GM19238 (cell line): Measurements from ENCODE around the gene MEMO1.
"Not testable (repeated sequence)": the region's sequence is repeated elsewhere in the genome, so short reads cannot be mapped to it uniquely, and the experiment has no call there.

Experiments used
- DNase-seq: peaks from one replicate; pipeline ENCODE4 v3.0.0; 2011; ENCODE audit warnings: low spot score; ENCODE audit not compliant: insufficient read length

Gene MEMO1

DNA sequence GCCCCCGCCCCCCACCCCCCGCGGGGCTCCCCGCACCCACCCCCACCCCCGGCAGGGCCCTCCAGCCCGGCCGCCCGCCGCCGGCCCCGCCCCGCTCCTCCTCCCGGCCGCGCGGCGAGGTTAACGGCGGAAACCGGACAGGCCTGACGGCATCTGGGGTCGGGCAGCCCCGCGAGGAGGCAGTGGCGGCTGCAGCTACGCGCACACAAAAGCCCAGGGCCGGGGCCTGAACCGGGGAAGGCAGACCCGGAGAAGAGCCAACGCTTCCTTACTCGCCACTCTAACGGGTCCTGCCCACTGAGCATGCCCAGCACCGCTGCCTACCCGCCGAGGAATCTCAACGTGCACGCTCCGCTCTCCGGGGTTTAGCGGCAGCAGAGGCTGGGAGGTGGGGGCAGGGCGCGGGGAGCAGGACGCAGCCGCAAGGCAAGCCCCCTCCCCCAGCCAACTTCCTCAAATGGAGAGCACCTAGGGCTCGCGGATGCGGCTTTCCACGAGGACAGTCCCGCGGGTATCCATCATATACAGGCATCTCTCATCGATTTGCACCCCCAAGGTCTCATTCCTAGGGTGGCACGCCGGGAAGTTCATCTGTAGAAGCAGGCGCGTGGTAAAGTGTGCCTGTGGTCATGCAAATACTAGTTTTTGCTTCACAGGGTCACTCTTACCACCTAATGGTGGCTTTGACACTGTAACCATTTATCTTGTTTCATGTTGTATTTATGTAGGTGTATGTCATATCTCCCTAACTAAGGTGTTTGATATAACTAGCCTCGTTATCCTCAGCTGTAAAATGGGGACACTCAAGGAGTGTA, at the start of gene MEMO1:
Gene MEMO1, minus strand, starts transcription at position 339 of the 815 bp plus-strand sequence. CDS start 761 bp downstream, outside the sequence.
- DNase-seq = peak; percentile 91

DNA sequence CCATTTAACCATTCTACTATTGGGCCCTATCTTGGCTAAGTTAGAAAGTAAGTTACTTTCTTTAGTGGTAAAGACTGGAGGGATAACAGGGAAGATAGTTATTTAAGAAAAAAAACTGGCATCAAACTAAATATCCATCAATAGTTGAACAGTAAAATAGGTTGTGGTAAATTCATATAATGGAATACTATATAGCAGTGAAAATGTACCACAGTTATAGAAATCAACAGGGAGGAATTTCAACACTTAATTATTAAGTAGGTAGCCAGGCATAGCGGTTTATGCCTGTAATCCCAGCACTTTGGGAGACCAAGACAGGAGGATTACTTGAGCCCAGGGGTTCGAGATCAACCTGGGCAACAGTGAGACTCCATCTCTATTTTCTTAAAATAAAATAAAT, 49.5 kb upstream of the MEMO1 start:
- DNase-seq = no peak

DNA sequence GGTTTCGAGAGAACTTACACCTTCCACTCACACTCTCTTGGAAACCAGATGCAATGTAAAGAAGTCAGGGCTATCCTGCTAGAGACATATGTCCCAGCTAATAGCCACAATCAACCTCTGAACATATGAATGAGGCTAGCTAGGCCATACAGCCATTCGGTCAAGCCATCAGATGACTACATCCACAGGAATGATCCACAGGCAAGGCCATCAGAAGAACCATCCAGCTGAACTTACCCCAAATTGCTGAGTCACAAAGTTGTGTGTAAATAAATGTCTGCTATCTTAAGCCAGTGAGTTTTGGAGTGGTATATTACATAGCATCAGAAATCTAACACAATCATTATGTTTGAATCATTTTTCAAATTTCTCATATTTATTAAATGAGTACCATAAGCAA, 47.3 kb upstream of the MEMO1 start:
- DNase-seq = no peak

DNA sequence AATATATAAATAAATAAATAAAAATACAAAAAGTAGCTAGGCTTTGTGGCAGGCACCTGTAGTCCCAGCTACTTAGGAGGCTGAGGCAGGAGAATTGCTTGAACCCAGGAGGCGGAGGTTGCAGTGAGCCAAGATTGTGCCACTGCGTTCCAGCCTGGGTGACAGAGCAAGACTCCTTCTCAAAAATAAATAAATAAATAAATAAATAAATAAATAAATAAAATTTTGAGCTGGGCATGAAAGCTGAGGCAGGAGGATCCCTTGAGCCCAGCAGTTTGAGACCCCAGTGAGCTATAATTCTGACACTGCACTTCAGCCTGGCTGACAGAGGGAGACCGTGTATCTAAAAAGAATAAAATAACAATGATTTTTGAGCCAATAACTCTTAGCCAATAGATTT, 43.8 kb upstream of the MEMO1 start:
- not testable (repeated sequence) for DNase-seq

DNA sequence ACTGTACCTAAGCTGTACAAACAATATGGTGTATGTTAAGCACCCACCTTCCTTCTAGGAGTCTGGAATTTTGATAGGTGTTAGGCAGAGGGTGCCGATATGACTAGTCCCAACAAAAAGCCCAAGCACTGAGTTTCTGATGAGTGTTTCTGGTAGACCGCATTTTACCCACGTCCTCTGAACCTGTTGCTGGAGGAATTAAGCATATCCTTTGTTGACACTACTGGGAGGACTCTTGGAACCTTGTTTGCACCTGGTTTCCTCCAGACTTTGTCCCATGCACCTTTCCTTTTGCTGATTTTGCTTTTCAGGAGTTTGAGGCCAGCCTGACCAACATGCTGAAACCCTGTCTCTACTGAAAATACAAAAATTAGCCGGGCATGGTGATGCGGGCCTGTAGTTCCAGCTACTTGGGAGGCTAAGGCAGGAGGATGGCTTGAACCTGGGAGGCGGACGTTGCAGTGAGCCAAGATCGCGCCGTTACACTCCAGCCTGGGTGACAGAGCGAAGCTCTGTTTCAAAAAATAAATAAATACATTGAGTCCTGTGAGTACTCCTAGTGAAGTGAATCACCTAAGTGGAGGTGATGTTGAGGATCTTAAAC, 41.1 kb upstream of the MEMO1 start:
- DNase-seq = no peak

DNA sequence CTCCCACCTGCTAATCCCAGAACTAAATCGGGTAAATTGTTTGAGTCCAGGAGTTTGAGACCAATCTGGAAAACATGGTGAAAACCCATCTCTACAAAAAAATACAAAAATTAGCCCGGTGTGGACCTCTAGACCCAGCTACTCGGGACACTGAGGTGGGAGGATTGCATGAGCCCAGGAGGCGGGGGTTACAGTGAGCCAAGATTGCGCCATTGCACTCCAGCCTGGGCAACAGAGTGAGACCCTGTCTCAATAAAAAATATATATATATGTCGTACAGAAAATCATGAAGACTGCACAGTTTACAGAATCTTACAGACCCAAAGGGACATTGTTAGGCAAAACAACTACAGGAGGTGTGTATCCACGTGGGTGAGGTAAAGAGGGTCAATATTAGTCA, 32.8 kb upstream of the MEMO1 start:
- DNase-seq = no peak

DNA sequence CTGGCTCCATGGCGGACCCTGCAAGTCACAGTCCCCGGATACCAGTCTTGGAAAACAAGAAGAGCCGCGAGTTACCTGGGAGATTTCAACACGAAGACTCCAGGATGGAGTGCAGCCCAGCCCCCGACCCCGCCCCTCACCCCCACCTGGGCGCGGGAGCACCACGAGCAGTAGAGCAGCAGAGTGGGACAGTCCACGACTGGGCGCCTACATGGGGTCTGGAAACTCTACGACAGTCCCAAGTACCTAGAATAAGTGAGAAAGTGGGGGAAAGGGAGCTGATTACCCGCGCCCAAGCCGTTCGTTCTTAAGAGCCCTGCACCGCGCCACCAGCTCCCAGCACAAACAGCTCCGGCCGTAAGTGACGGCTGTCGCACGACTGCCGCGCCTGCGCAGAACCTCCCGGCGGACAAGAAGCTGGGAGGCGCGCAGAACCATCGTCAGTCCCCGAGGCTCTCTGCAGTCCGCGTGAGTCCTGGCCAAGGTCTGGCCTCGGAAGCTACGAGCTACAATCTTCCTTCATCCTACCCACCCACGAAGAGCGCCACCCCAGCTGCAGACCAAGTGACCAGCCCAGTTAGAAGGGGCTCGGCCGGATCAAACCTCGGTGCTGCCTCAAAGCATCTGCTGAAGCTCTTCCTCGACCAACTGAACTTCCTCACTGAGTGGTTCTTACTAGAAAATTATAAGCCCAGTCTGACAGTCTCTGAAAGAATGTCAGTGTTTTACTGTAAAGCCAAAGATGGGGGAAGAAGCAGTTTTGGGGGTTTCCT, 28.8 kb upstream of the MEMO1 start, which contains the start of gene DPY30:
Gene DPY30, minus strand, starts transcription at position 359 of the 773 bp plus-strand sequence. Its CDS starts 349 bp downstream, at position 10.
- DNase-seq = peak; percentile 84

DNA sequence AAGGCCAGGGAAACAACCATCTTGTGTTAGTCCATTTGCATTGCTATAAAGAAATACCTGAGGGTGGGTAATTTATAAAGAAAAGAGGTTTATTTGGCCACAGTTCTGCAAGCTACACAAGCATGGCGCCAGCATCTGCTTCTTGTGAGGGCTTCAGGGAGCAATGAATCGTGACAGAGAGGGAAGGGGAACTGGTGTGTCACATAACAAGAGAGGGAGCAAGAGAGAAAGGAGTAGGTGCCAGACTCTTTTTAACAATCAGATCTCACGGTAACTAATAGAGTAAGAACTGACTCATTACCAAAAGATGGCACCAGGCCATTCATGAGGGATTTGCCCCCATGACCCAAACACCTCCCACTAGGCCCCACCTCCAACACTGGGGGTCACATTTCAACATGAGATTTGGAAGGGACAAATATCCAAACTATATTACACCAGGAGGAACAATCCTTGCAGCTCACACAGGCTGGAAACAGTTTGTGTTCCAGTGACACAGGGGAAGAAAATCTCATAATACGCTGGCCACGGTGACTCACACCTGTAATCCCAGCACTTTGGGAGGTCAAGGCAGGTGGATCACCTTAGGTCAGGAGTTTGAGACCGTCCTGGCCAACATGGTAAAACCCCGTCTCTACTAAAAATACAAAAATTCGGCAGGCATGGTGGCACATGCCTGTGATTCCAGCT, 23.5 kb upstream of the MEMO1 start:
- DNase-seq = not testable (repeated sequence)

DNA sequence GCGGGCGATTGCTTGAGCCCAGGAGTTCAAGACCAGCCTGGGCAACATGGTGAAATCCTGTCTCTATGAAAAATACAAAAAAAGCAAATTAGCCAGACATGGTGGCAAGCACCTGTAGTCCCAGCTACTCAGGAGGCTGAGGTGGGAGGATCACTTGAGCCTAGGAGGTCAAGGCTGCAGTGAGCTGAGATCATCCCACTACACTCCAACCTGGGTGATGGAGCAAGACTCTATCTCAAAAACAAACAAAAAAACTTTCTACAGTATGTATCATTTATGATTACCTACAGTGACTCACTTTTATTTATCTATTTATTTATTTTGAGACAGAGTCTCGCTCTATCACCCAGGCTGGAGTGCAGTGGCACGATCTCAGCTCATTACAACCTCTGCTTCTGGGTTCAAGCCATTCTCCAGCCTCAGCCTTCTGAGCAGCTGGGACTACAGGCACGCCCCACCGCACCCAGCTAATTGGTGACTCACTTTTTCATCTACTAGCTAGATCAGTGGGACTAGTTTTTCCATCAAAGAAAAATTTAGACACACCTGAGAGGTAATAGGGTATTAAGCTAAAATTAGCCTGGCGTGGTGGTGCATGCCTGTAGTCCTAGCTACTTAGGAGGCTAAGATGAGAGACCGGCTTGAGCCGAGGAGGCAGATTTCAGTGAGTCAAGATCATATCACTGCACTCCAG, 8.1 kb upstream of the MEMO1 start:
- DNase-seq = not testable (repeated sequence)

DNA sequence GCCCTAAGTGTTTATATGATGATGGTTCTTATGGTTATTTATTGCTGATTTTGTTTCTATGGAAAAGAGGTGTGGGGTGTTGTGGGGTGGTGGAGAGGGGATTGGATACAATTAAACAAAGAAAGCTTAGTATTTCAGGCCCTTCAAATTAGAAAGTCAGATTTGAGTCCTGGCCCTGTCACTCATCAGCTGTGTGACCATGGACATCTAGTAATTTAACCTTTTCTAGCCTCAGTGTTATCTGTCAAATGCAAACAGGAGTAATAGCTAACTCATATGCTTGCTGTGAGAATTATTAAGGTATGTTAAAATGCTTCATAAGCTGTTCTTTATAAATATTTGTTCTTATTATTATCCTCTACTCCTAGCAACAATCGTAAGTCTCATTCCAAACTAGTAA, 2.1 kb upstream of the MEMO1 start:
- DNase-seq = no peak

DNA sequence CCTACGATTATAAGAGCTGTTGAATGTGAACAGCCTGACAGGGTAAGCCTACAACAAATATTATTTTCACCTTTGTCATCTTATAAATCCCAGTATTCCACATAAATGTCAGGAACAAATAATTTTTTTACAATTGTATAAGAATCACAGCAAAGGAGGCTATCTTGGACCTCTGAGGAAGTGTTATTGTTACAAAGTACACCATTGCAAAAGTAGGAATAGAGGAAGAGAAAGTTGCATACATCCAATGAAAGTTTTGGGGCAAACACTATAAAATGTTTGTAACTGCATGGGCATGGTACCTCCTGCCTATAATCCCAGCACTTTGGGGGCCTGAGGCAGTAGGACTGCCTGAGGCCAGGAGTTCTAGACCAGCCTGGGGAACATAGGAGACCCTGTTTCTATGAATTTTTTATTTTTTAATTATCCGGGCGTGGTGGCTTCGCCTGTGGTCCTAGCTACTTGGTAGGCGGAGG, 715 bp upstream of the MEMO1 start:
- DNase-seq = no peak

DNA sequence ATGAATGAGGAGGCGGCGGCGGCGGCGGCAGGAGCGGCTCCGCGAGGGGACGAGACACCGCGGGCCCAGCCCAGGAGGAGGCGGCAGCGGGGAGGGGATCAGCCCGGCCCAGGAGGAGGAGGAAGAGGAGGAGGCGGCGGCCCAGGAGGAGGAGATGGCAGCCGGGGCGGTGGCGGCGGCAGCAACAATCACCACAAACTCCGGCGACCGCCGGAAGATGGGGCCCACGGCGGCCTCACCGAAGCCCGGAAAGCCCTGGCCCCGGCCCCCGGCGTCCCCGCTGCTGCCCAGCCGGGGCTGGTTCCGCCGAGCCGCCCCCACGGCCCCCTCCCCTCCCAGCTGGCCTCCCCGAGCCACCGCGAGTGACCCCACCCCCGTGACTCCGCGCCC, 533 bp downstream of the MEMO1 start:
- DNase-seq = not testable (repeated sequence)

DNA sequence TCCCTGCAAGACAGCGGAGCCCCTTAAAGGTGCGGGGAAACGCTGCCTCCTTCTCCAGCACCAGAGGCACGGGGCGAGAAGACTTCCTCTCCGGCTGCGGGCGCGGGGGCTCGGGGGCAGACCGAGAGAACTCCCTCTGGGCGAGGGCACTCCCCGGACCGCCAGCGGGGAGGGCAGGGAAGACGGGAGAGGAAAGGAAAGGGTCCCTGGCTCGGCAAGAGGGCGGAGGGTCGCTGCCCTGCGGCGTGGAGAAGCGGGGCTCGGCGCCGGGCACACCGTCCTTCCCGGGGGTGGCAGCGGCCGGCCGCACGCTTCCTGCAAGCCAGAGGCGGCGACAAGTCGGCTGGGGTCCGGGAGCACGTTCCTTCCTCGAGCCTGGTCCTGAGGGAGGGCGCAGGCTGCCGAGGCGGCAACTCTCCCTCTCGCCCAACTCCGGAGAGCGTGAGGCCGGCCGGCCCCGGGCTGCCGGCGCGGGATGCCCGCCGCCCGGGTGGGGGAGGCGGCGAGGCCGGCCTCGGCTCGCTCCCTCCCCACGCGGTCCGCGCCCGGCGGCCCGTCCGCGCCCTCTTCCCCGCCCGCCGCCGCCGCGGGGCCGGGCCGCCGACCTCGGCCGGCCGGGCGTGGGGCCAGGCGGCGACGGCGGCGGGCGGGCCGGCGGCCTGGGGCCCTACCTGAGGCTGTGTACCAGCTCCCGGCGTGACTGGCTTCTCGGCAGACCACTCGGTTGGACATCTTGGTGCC, 1.1 kb downstream of the MEMO1 start:
- peak; percentile 23 for DNase-seq

DNA sequence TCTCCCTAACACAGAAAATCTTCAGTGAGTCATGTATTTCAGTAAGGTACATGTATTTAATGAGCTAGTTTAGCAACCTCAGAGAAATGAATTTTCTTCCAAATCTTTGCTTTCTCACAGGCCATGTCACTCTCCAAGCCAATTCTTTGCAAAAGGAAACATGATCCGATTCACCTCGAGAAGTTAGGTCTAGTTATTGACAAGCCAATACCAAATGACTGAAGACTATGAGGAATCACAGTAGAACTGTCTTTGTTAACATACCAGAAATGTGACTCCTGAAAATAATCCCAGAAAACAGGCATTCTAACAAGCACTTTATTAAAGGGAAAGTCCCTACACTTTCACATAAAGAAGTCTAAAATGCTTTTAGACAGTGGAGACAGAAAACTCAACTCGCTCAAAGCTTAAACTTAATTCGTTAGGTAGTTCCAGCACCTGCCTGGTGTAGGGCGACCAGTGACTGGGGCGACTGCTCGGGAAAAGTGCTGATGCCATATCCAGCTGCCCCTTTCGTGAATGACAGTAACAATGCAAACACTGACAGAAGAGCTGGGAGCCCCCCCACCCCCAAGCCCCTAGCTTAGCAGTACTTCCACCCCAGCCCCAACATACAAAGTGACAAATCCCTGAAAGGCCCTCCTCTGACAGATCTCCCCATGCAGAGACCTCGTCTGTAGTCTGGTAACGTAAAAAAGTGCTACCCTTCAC, 1.8 kb downstream of the MEMO1 start:
- no peak for DNase-seq

DNA sequence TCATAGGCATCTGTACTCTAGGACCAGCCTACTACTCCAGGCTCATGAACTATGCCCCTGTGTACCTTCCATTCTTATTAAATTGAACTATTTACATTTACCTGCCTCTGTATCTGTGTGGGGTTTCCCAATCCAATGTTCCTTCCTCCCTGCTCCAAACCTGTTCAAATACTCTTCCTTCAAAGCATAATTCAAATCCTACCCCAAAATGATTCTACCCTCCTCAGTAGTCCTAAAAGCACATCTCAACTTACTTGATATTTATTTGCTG, 3.8 kb downstream of the MEMO1 start:
- DNase-seq = no peak

DNA sequence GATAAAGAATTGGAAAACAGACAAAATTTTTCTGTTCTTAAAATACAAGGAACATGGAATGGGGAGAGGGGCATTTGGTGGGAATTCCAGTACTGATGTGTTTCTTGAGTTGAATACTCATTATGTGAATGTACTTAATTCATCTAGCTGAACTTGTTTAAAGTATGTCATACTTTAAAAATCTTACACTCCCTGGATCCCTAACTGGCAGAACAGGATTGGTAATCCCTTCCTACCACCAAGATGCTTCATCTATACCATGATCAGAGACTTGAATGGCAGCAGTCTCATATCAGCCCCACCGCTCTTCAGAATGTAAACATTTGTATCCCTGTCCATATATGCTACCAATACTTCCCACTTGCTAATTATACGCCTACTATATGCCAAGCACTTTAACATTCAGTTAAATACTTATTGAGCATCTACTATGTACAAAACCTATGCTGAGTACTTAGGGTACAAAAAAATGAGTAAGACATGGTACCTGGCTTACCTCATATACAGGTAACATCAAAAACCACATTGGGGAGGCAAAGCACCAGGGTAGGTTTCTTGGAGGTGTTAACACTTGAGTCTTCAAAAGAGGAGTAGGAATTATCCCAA, 5.3 kb downstream of the MEMO1 start:
- no peak for DNase-seq

DNA sequence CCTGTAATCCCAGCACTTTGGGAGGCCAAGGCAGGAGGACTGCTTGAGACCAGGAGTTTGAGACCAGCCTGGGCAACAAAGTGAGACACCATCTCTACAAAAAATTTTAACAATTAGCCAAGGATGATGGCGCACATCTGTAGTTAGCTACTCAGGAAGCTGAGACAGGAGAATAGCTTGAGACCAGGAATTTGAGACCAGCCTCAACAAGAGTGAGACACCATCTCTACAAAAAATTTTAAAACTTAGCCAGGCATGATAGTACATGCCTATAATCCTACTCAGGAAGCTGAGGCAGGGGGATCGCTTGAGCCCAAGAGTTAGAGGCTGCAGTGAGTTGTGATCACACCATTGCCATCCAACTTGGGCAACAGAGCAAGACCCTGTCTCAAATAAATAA, 7.0 kb downstream of the MEMO1 start:
- DNase-seq = no peak

DNA sequence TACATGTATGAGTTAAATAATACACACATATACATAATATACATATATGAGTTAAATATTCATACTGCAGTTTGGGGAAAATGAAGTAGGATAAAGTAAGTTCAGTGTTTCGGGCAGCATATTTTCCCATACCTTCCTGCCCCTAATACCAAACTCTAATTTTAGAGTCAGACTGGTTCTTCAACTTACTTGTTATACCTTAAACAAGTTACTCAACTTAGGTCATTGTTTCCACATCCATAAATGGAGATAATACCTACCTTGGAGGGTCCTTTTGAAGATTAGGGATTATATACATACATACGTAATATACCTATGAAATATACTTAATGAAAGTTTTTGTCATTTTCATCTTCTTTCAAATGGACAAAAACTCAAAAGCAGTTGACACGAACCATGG, 8.4 kb downstream of the MEMO1 start:
- DNase-seq = no peak

DNA sequence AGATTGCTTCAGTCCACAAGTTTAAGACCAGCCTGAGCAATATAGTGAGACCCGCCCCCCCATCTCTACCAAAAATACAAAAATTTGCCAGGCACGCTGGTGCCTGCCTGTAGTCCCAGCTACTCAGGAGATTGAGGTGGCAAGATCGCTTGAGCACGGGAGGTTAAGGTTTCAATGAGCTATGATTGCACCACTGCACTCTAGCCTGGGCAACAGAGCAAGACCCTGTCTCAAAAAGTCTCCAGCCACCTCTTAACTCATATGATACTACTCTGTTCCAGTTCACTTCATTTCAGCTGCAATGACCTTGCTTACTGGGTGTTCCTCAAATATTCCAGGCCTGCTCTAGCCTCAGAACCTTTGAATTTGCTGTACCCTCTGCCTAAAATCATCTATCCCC, 11.4 kb downstream of the MEMO1 start:
- DNase-seq = no peak
